Ishikawa (cell line): ENCODE data around the gene EIF2S2.

Source experiments
- CEBPB ChIP-seq: IDR thresholded peaks from 2 replicates; pipeline ENCODE4 v1.6.1; 2012
- CREB1 ChIP-seq: IDR thresholded peaks from 2 replicates; pipeline ENCODE4 v1.6.1; 2012; ENCODE audit warnings: low read depth
- EGR1 ChIP-seq: IDR thresholded peaks from 2 replicates; pipeline ENCODE4 v1.6.1; 2012
- EP300 ChIP-seq: IDR thresholded peaks from 2 replicates; pipeline ENCODE4 v1.6.1; 2012; ENCODE audit warnings: borderline replicate concordance
- MAX ChIP-seq: IDR thresholded peaks from 2 replicates; pipeline ENCODE4 v1.6.1; 2012
- RAD21 ChIP-seq: IDR thresholded peaks from 2 replicates; pipeline ENCODE4 v1.6.1; 2012; ENCODE audit warnings: low read depth
- YY1 ChIP-seq: IDR thresholded peaks from 2 replicates; pipeline ENCODE4 v1.6.1; 2012; ENCODE audit warnings: low read depth
- ZBTB7A ChIP-seq: IDR thresholded peaks from 2 replicates; pipeline ENCODE4 v1.6.1; 2012; ENCODE audit warnings: low read depth

- no peak for TF ChIP-seq MAX
- TF ChIP-seq CREB1, result no peak
- TF ChIP-seq YY1, result no peak
- TF ChIP-seq ZBTB7A, result no peak
- no peak for TF ChIP-seq CEBPB
- no peak for TF ChIP-seq RAD21
- no peak for TF ChIP-seq EP300
- TF ChIP-seq EGR1, result no peak
Measured at GRCh38 chr20:34127792-34128191, 15.7 kb upstream of the EIF2S2 start.
